ENCODE results near the gene OR5K2. TPM values are rescaled to one million over a fixed set of nuclear protein-coding genes. Genes with fewer than 3 reads are reported as not detected.

OR5K2 gene
- total RNA-seq, 1 experiment from 2014 or later: not detected

- TF ChIP-seq PREB (CRISPR knock-in tag; IDR thresholded peaks at IDR 0.05; ENCODE audit: borderline replicate concordance) (no peak), FOXJ3 (CRISPR knock-in tag; IDR thresholded peaks at IDR 0.05; ENCODE audit: borderline replicate concordance) (no peak), MYBL2 (CRISPR knock-in tag; IDR thresholded peaks at IDR 0.05) (no peak), ZNF121 (CRISPR knock-in tag; IDR thresholded peaks at IDR 0.05) (no peak), E2F1 (CRISPR knock-in tag; IDR thresholded peaks at IDR 0.05) (no peak), PRRX2 (CRISPR knock-in tag; IDR thresholded peaks at IDR 0.05) (no peak), JAZF1 (CRISPR knock-in tag; IDR thresholded peaks at IDR 0.05) (no peak), AR (CRISPR knock-in tag; IDR thresholded peaks at IDR 0.05) (no peak), EMX1 (CRISPR knock-in tag; IDR thresholded peaks at IDR 0.05) (no peak), ZNF396 (CRISPR knock-in tag; IDR thresholded peaks at IDR 0.05; ENCODE audit: borderline replicate concordance) (no peak)
- TF ChIP-seq, protein P1, sequence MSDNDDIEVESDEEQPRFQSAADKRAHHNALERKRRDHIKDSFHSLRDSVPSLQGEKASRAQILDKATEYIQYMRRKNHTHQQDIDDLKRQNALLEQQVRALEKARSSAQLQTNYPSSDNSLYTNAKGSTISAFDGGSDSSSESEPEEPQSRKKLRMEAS (CRISPR knock-in tag; IDR thresholded peaks at IDR 0.05): no peak
Measured at GRCh38 chr3:98514948-98515347, 17.5 kb downstream of the OR5K2 start (continued).

- no peaks in the 10 kb centered on the region for H3K9me3 Mint-ChIP-seq
- ATAC-seq (no peak), DNase-seq (ENCODE audit: low spot score) (no peak)
- no peak overlapping the region for H3K4me3 Mint-ChIP-seq
- peaks cover 46% of the 10 kb centered on the region for H3K4me1 Mint-ChIP-seq
- CTCF ChIA-PET: no interaction called here
- H3K36me3 Mint-ChIP-seq: peaks cover 46% of the 10 kb centered on the region
- H3K27me3 Mint-ChIP-seq (ENCODE audit: low read depth): no peaks in the 10 kb centered on the region
- H3K27ac Mint-ChIP-seq: no peak overlapping the region
- TF ChIP-seq PRDM15 (CRISPR knock-in tag; IDR thresholded peaks at IDR 0.05): no peak
- TF ChIP-seq SP1 (CRISPR knock-in tag; conservative IDR thresholded peaks at IDR 0.05): no peak
- TF ChIP-seq GABPB1 (CRISPR knock-in tag; IDR thresholded peaks at IDR 0.05): no peak
- no peak for TF ChIP-seq EMX1 (CRISPR knock-in tag; IDR thresholded peaks at IDR 0.05)
- no peak for TF ChIP-seq GRHL2 (CRISPR knock-in tag; IDR thresholded peaks at IDR 0.05; ENCODE audit: insufficient replicate concordance, severe bottlenecking)
- no peak for TF ChIP-seq CTCF (IDR thresholded peaks at IDR 0.05)
- no peak for TF ChIP-seq E2F4 (CRISPR knock-in tag; IDR thresholded peaks at IDR 0.05; ENCODE audit: borderline replicate concordance, low read depth)
- TF ChIP-seq RORB (CRISPR knock-in tag; IDR thresholded peaks at IDR 0.05): no peak
- no peak for TF ChIP-seq ATF1 (CRISPR knock-in tag; IDR thresholded peaks at IDR 0.05)
- TF ChIP-seq, protein P2, sequence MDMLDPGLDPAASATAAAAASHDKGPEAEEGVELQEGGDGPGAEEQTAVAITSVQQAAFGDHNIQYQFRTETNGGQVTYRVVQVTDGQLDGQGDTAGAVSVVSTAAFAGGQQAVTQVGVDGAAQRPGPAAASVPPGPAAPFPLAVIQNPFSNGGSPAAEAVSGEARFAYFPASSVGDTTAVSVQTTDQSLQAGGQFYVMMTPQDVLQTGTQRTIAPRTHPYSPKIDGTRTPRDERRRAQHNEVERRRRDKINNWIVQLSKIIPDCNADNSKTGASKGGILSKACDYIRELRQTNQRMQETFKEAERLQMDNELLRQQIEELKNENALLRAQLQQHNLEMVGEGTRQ (CRISPR knock-in tag; IDR thresholded peaks at IDR 0.05): no peak
- TF ChIP-seq FOXJ3 (CRISPR knock-in tag; IDR thresholded peaks at IDR 0.05; ENCODE audit: borderline replicate concordance): no peak
- TF ChIP-seq SMAD4 (CRISPR knock-in tag; IDR thresholded peaks at IDR 0.05): no peak
- no peak for TF ChIP-seq TEAD4 (CRISPR knock-in tag; IDR thresholded peaks at IDR 0.05)
- TF ChIP-seq NFATC4 (CRISPR knock-in tag; IDR thresholded peaks at IDR 0.05): no peak
- POLR2A ChIA-PET: no interaction called here
Measured at GRCh38 chr3:98518816-98519215, 21.3 kb downstream of the OR5K2 start.

Data from WTC11 (cell line).